WI38 (cell line): ENCODE measurements around the gene ABCC6.
"Not testable (repeated sequence)": the region's sequence is repeated elsewhere in the genome, so short reads cannot be mapped to it uniquely, and the experiment has no call there.

ENCODE experiments used
- H3K4me3 ChIP-seq: 2 replicates; pipeline ENCODE4 v1.5.1; 2011; ENCODE audit warnings: low read depth, mild to moderate bottlenecking, control low read depth, low read length
- CTCF ChIP-seq: IDR thresholded peaks from 2 replicates; pipeline ENCODE4 v1.5.1; 2012; ENCODE audit warnings: low read depth, mild to moderate bottlenecking, control low read depth, low read length

Gene ABCC6

GRCh38 chr16:16223662-16224241 lies 458 bp upstream of the ABCC6 start:
- not testable (repeated sequence) for H3K4me3 ChIP-seq

GRCh38 chr16:16221382-16221781 lies 1.9 kb downstream of the ABCC6 start:
- H3K4me3 ChIP-seq, result not testable (repeated sequence)

- H3K4me3 ChIP-seq, result not testable (repeated sequence)
Observed at GRCh38 chr16:16220449-16220848, 2.8 kb downstream of the ABCC6 start.

- H3K4me3 ChIP-seq, result not testable (repeated sequence)
Observed at GRCh38 chr16:16218787-16219186, 4.5 kb downstream of the ABCC6 start.

- not testable (repeated sequence) for H3K4me3 ChIP-seq
Observed at GRCh38 chr16:16218349-16218748, 4.9 kb downstream of the ABCC6 start.

- not testable (repeated sequence) for H3K4me3 ChIP-seq
Observed at GRCh38 chr16:16213863-16214293, 9.4 kb downstream of the ABCC6 start.

GRCh38 chr16:16211404-16211803 lies 11.9 kb downstream of the ABCC6 start:
- not testable (repeated sequence) for H3K4me3 ChIP-seq

- not testable (repeated sequence) for H3K4me3 ChIP-seq
Observed at GRCh38 chr16:16208461-16208860, 14.8 kb downstream of the ABCC6 start.

- not testable (repeated sequence) for H3K4me3 ChIP-seq
Observed at GRCh38 chr16:16207787-16208334, 15.4 kb downstream of the ABCC6 start.

- H3K4me3 ChIP-seq, result not testable (repeated sequence)
Observed at GRCh38 chr16:16207097-16207786, 16.1 kb downstream of the ABCC6 start.

- H3K4me3 ChIP-seq, result not testable (repeated sequence)
Observed at GRCh38 chr16:16205864-16206263, 17.4 kb downstream of the ABCC6 start.

GRCh38 chr16:16204552-16204951 lies 18.7 kb downstream of the ABCC6 start:
- H3K4me3 ChIP-seq, result not testable (repeated sequence)

GRCh38 chr16:16203494-16203893 lies 19.8 kb downstream of the ABCC6 start:
- not testable (repeated sequence) for H3K4me3 ChIP-seq

- TF ChIP-seq CTCF, result peak; percentile 29; the same call in 1 of the 2 replicates
Observed at GRCh38 chr16:16202400-16203143, 20.7 kb downstream of the ABCC6 start.

GRCh38 chr16:16201880-16202279 lies 21.4 kb downstream of the ABCC6 start:
- not testable (repeated sequence) for H3K4me3 ChIP-seq

More at GRCh38 chr16:16202400-16203143, 20.7 kb downstream of the ABCC6 start:
- H3K4me3 ChIP-seq, result not testable (repeated sequence)

- H3K4me3 ChIP-seq, result not testable (repeated sequence)
Observed at GRCh38 chr16:16200391-16200790, 22.9 kb downstream of the ABCC6 start.

- H3K4me3 ChIP-seq, result not testable (repeated sequence)
Observed at GRCh38 chr16:16199428-16199827, 23.9 kb downstream of the ABCC6 start.
